Loucy (cell line): ENCODE data around the gene IFNLR1.
"Not testable (repeated sequence)": the region's sequence is repeated elsewhere in the genome, so short reads cannot be mapped to it uniquely, and the experiment has no call there.

Experiments
- CTCF ChIP-seq: fragments of 200-600 bp; sonication (generic); conservative IDR thresholded peaks from 2 replicates; pipeline ENCODE4 v1.5.1; 2014; ENCODE audit warnings: mild to moderate bottlenecking, antibody characterized with exemption, low read length
- EZH2phosphoT487 ChIP-seq: fragments of 200-600 bp; IDR thresholded peaks from 2 replicates; pipeline ENCODE4 v1.6.1; 2018; ENCODE audit warnings: antibody characterized with exemption, mild to moderate bottlenecking, moderate library complexity, borderline replicate concordance

- not testable (repeated sequence) for TF ChIP-seq CTCF, EZH2phosphoT487
These were observed 20.3 kb upstream of the IFNLR1 start for GRCh38 chr1:24207395-24207687.
